GM20000 (cell line): ENCODE results near the gene TMEM132A.

Source experiments
- DNase-seq: peaks from one replicate; pipeline ENCODE4 v3.0.0; 2012; ENCODE audit warnings: low spot score
- TF ChIP-seq, protein P1 (sequence below): IDR thresholded peaks from 2 replicates; pipeline ENCODE4 v1.5.1; 2012; ENCODE audit warnings: mild to moderate bottlenecking, control low read depth; ENCODE audit errors: extremely low read depth, missing control alignments

Gene TMEM132A

DNA sequence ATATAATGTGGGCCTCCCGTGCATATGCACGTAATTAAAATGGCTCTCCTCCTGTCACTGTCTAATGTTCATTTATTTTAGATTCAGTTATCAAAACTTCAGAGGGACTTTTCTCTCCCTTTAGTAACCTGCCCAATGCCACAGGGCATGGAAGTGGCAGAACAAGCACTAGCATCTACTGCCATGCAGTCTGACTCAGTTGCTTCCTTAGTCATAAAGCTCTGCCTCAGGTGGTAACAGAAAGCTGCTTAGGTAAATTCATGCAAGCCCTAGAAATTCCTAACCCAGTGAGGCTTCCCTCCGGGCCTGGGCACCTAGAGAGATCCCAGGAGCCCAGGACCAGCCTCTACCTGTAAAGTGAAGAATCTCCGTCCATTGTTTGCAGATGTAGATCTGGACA is 26.8 kb upstream of the TMEM132A start:
- no peak for DNase-seq
- TF ChIP-seq, protein P1, sequence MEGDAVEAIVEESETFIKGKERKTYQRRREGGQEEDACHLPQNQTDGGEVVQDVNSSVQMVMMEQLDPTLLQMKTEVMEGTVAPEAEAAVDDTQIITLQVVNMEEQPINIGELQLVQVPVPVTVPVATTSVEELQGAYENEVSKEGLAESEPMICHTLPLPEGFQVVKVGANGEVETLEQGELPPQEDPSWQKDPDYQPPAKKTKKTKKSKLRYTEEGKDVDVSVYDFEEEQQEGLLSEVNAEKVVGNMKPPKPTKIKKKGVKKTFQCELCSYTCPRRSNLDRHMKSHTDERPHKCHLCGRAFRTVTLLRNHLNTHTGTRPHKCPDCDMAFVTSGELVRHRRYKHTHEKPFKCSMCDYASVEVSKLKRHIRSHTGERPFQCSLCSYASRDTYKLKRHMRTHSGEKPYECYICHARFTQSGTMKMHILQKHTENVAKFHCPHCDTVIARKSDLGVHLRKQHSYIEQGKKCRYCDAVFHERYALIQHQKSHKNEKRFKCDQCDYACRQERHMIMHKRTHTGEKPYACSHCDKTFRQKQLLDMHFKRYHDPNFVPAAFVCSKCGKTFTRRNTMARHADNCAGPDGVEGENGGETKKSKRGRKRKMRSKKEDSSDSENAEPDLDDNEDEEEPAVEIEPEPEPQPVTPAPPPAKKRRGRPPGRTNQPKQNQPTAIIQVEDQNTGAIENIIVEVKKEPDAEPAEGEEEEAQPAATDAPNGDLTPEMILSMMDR = no peak

DNA sequence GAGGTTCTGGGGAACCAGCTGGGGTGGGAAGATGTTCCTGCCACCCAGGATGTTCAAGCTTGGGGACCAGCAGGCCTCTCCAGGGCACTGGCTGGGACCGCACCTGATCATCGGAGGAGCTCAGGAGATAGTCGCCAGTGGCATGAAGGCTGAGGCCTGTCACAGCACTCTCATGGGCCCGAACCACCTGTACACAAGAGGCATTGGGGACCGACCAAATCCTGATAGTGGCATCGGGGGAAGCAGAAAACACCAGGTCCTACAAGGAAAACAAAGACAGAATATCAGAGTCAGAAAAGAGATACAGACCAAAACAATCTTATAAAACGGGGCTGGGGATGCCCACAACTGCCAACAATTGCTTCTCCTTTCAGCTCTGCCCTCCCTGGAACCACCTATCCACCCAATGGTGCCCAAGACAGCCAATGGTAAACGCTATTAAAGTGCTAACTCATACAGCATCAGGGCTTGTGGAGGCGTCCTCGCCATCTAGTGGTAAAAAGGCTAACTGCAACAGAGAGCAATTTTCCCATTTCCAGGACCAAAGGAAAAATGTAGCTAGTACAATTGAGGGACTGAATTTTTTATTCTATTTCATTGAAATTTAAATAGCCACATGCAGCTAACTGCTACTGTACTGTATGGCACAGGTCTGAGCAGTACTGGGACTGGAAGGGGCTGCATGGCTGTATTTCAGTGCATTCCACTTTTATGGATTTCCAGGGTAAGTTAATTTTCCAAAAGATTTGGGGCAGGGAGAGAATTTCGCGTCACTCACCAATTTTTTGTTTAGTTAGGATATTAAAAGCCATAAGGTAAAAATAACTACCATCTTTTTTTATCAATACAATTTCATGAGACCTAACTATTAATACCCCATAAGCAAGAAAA is 25.0 kb upstream of the TMEM132A start:
- DNase-seq = no peak
- TF ChIP-seq, protein P1 = peak; percentile 88

DNA sequence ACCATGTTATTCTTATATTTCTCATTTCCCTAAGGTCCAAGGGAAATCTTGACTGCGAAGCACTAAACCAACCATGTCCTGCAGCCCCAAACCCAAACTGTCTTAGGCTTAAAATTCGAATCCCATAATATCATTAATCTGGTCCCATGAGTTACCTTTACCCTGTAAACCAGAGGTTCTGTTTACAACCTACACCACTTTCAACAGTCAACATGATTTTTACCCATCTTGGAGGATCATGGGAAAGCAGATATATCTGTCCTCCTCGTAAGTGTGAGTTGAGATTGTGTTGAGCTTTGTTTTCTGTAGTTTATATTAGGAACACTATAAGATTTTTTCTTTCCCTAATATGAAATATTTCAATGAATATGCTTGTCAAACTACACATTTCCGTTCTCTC is 24.3 kb upstream of the TMEM132A start:
- TF ChIP-seq, protein P1 = no peak
- DNase-seq = no peak

DNA sequence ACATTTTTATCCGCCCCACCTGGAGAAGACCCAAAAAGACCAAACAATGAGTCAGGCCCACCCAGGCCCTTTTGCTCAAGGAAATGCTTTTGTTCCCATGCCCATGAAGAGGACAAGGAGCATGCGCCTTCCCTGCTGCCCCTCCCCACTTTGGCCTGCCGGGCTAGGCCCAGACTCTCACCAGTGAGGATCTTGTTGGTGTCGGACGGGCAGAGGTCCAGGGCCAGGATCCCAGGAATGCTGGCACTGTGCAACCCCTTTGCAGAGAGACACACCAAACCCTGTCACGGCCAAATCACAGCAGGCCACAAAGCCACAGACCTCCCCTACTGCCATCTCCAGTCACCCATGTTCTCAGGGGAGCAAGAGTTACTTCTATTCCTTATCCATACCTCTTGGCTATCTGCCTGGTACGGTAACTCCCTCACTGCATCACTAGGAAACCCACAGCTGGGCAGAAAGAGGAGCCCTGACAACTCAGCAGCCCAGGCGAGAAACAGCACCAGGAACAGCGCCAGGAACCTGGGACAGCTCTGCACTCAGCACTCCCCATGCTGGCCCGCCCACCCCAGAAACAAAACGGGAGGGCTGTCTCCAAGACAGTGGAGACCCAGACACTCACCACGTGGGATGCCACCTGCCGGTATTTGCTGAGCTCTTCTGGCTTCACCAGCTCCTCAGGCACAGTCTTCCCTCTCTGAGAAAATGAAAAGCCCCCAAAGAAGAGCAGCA is 23.4 kb upstream of the TMEM132A start:
- TF ChIP-seq, protein P1 = no peak
- DNase-seq = no peak

DNA sequence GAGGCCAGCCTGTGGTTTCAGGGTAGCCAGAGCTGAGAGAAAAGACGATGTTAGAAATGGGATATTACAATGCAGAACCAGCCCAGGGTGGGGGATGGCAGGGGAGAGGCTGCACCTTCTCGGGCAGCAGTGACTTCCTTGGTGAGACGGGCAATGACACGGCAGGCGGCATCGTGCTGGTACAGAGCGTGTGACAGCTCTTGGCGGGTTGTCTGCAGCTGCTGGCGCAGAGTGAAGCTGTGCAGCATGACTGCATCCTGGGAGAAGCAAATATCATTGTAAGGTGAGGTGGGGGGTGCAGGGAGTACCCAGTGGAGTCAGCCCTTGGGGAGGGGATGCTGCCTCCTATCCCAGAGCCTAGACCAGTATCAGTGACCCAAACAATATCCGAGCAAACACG is 21.6 kb upstream of the TMEM132A start:
- no peak for DNase-seq
- TF ChIP-seq, protein P1 = no peak

- TF ChIP-seq, protein P1 = no peak
- DNase-seq = no peak
Observed at GRCh38 chr11:60905047-60905446, 19.2 kb upstream of the TMEM132A start.

- DNase-seq = no peak
- TF ChIP-seq, protein P1 = no peak
Observed at GRCh38 chr11:60905551-60906113, 18.6 kb upstream of the TMEM132A start.
